OCI-LY3 (cell line): ENCODE data around the gene FNBP1.

ENCODE experiments used
- EZH2phosphoT487 ChIP-seq: fragments of 200-600 bp; shearing (Covaris generic); IDR thresholded peaks from 2 replicates; pipeline ENCODE4 v1.6.1; 2018; ENCODE audit warnings: antibody characterized with exemption, mixed run types, low read depth
- TF ChIP-seq, protein P1 (sequence below): fragments of 200-600, 300-600 bp; sonication (generic); IDR thresholded peaks from 2 replicates; pipeline ENCODE4 v1.5.1; 2014; ENCODE audit warnings: antibody characterized with exemption, low read length, low read depth

- no peak for TF ChIP-seq EZH2phosphoT487
- TF ChIP-seq, protein P1, sequence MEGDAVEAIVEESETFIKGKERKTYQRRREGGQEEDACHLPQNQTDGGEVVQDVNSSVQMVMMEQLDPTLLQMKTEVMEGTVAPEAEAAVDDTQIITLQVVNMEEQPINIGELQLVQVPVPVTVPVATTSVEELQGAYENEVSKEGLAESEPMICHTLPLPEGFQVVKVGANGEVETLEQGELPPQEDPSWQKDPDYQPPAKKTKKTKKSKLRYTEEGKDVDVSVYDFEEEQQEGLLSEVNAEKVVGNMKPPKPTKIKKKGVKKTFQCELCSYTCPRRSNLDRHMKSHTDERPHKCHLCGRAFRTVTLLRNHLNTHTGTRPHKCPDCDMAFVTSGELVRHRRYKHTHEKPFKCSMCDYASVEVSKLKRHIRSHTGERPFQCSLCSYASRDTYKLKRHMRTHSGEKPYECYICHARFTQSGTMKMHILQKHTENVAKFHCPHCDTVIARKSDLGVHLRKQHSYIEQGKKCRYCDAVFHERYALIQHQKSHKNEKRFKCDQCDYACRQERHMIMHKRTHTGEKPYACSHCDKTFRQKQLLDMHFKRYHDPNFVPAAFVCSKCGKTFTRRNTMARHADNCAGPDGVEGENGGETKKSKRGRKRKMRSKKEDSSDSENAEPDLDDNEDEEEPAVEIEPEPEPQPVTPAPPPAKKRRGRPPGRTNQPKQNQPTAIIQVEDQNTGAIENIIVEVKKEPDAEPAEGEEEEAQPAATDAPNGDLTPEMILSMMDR = no peak
Observed at GRCh38 chr9:130042406-130042884, 544 bp downstream of the FNBP1 start.
